GM23248 (cell line): ENCODE data around the gene ZNF107.

Source experiments
- EZH2 ChIP-seq: fragments of 200-600 bp; sonication (generic); IDR thresholded peaks from 2 replicates; pipeline ENCODE4 v1.6.1; 2018; ENCODE audit warnings: antibody characterized with exemption, mild to moderate bottlenecking; ENCODE audit not compliant: insufficient read depth, poor library complexity, severe bottlenecking
- EZH2phosphoT487 ChIP-seq: fragments of 200-600 bp; sonication (generic); IDR thresholded peaks from 2 replicates; pipeline ENCODE4 v1.6.1; 2018; ENCODE audit warnings: antibody characterized with exemption, moderate library complexity, mild to moderate bottlenecking, low read depth; ENCODE audit not compliant: insufficient read depth

GRCh38 chr7:64691831-64692230 is 25.9 kb downstream of the ZNF107 start:
- TF ChIP-seq EZH2phosphoT487 (no peak), EZH2 (no peak)
